ENCODE measurements around the gene ADGRG6. TPM values are rescaled to one million over a fixed set of nuclear protein-coding genes. Genes with fewer than 3 reads are reported as not detected.

The ADGRG6 gene
- total RNA-seq, 1 experiment from 2014 or later: 0.49 TPM

DNA sequence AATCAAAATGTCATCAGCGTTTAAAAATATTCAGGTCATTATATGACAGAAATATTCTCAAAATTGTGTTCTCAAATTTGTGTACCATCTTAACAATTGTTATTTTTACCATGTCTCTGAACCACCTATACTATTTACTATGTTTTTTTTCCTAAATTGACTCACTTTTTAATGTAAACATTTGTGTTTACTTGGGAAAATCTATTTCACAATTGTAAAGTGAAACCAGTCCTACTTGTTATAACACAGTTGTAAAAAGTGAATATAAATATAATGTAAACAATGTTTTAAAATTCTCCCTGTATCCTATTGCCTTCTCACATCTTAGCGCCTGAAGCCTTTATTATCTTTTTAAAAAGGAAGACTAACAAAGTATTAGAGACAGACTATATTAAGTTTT lies 83.5 kb downstream of the ADGRG6 start:
- H3K4me3 ChIP-seq (ENCODE audit: low read depth, low read length, poor library complexity, severe bottlenecking): no peak overlapping the region
- no peaks in the 10 kb centered on the region for H3K9me3 ChIP-seq (ENCODE audit: low read depth, low read length, poor library complexity, severe bottlenecking)
- no peak for TF ChIP-seq EZH2 (IDR thresholded peaks at IDR 0.05; ENCODE audit: borderline replicate concordance, low read depth, low read length, poor library complexity, severe bottlenecking)
- TF ChIP-seq CTCF (conservative IDR thresholded peaks at IDR 0.05; ENCODE audit: low read depth, low read length): no peak
- intact Hi-C loops (cut with micrococcal nuclease; ENCODE audit: unreplicated experiment): loop anchor here (5.0 to 10.0 kb wide), 3 partner anchors 83 to 228 kb away; partner anchors contain the start of gene ADGRG6
- peaks cover 2% of the 10 kb centered on the region for H3K4me1 ChIP-seq (ENCODE audit: insufficient read depth, low read length, poor library complexity, severe bottlenecking)
- CTCF ChIA-PET: no interaction called here
- BruUV-seq (replicated peaks): no TSS peak
- no peak for DNase-seq (ENCODE audit: low spot score)
- H3K36me3 ChIP-seq (ENCODE audit: insufficient read depth, low read length, poor library complexity, severe bottlenecking): no peaks in the 10 kb centered on the region
- no peaks in the 10 kb centered on the region for H3K27me3 ChIP-seq (replicated peaks; ENCODE audit: insufficient read depth, low read depth, low read length, poor library complexity)
- POLR2A ChIA-PET (ENCODE audit: low non-redundant PET): no interaction called here
- H3K27ac ChIP-seq (ENCODE audit: low read depth, low read length, poor library complexity, severe bottlenecking): no peak overlapping the region

DNA sequence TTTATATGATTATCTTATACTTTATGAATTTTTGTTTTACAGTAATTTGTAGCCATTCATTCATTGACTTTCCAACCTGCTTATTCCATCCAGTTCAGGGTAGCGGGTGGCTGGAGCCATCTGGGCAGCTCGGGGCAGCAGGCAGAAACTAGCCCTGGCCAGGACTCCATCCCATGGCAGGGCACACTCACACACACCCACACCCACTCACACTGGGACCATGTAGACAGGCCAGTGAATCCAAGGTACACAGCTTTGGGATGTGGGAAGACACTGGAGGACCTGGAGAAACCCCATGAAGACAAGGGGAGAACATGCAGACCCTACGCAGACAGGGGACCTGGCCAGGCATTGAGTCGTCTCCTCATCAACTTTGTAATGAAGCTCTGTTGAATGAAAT lies 84.8 kb downstream of the ADGRG6 start:
- intact Hi-C loops (cut with micrococcal nuclease; ENCODE audit: unreplicated experiment): loop anchor here (5.0 to 10.0 kb wide), 3 partner anchors 84 to 229 kb away; partner anchors contain the start of gene ADGRG6
- Histone ChIP-seq H3K4me3 (ENCODE audit: low read depth, low read length, poor library complexity, severe bottlenecking) (no peak overlapping the region), H3K27ac (ENCODE audit: low read depth, low read length, poor library complexity, severe bottlenecking) (no peak overlapping the region), H3K27me3 (replicated peaks; ENCODE audit: insufficient read depth, low read depth, low read length, poor library complexity) (no peaks in the 10 kb centered on the region), H3K36me3 (ENCODE audit: insufficient read depth, low read length, poor library complexity, severe bottlenecking) (no peaks in the 10 kb centered on the region), H3K9me3 (ENCODE audit: low read depth, low read length, poor library complexity, severe bottlenecking) (no peaks in the 10 kb centered on the region), H3K4me1 (ENCODE audit: insufficient read depth, low read length, poor library complexity, severe bottlenecking) (no peaks in the 10 kb centered on the region)
- POLR2A ChIA-PET (ENCODE audit: low non-redundant PET): no interaction called here
- TF ChIP-seq EZH2 (IDR thresholded peaks at IDR 0.05; ENCODE audit: borderline replicate concordance, low read depth, low read length, poor library complexity, severe bottlenecking) (no peak), CTCF (conservative IDR thresholded peaks at IDR 0.05; ENCODE audit: low read depth, low read length) (no peak)
- CTCF ChIA-PET: interaction anchor here (1.1 kb wide), 1 partner anchor 154 kb away, joined by 3 read pairs; no protein-coding TSS in a partner anchor
- no peak for DNase-seq (ENCODE audit: low spot score)
- no TSS peak for BruUV-seq (replicated peaks)

GRCh38 chr6:142387997-142388815 lies 86.4 kb downstream of the ADGRG6 start:
- Histone ChIP-seq H3K27me3 (replicated peaks; ENCODE audit: insufficient read depth, low read depth, low read length, poor library complexity) (no peaks in the 10 kb centered on the region), H3K36me3 (ENCODE audit: insufficient read depth, low read length, poor library complexity, severe bottlenecking) (no peaks in the 10 kb centered on the region), H3K4me1 (ENCODE audit: insufficient read depth, low read length, poor library complexity, severe bottlenecking) (no peaks in the 10 kb centered on the region), H3K27ac (ENCODE audit: low read depth, low read length, poor library complexity, severe bottlenecking) (no peak overlapping the region), H3K4me3 (ENCODE audit: low read depth, low read length, poor library complexity, severe bottlenecking) (no peak overlapping the region), H3K9me3 (ENCODE audit: low read depth, low read length, poor library complexity, severe bottlenecking) (no peaks in the 10 kb centered on the region)
- no TSS peak for BruUV-seq (replicated peaks)
- peak; percentile 67 for DNase-seq (ENCODE audit: low spot score)
- intact Hi-C loops (cut with micrococcal nuclease; ENCODE audit: unreplicated experiment): loop anchor here (5.0 to 10.0 kb wide), 3 partner anchors 86 to 231 kb away; partner anchors contain the start of gene ADGRG6
- CTCF ChIA-PET: interaction anchor here (1.1 kb wide), 1 partner anchor 156 kb away, joined by 3 read pairs; no protein-coding TSS in a partner anchor
- POLR2A ChIA-PET (ENCODE audit: low non-redundant PET): no interaction called here
- TF ChIP-seq CTCF (conservative IDR thresholded peaks at IDR 0.05; ENCODE audit: low read depth, low read length) (peak; percentile 78), EZH2 (IDR thresholded peaks at IDR 0.05; ENCODE audit: borderline replicate concordance, low read depth, low read length, poor library complexity, severe bottlenecking) (no peak)

All from A673 (cell line).